Fibroblast of lung (primary cell): ENCODE results near the gene SPRED1. TPM values are rescaled to one million over a fixed set of nuclear protein-coding genes. Genes with fewer than 3 reads are reported as not detected.

Source experiments
- DNase-seq, 2 donors: peaks; one replicate each; pipeline versions ENCODE4 v3.0.0 to v3.0.0-alpha.2; 2010; ENCODE audit warnings: low read depth in 2 of 2
- H2AFZ ChIP-seq: 2 replicates; pipeline ENCODE4 v1.5.1; 2012; ENCODE audit warnings: low read length, control low read depth, inconsistent platforms
- H3K27ac ChIP-seq: 2 replicates; pipeline ENCODE4 v1.5.1; 2011; ENCODE audit warnings: low read length, control low read depth; ENCODE audit not compliant: insufficient read depth
- H3K27me3 ChIP-seq: 2 replicates; pipeline ENCODE4 v1.5.1; 2011; ENCODE audit warnings: mild to moderate bottlenecking, low read length; ENCODE audit not compliant: control insufficient read depth, insufficient read depth
- H3K36me3 ChIP-seq: 2 replicates; pipeline ENCODE4 v1.5.1; 2011; ENCODE audit warnings: low read length; ENCODE audit not compliant: control insufficient read depth, insufficient read depth
- H3K4me1 ChIP-seq: 2 replicates; pipeline ENCODE4 v1.5.1; 2011; ENCODE audit warnings: low read length; ENCODE audit not compliant: control insufficient read depth, insufficient read depth; ENCODE audit errors: extremely low read depth
- H3K4me2 ChIP-seq: 2 replicates; pipeline ENCODE4 v1.5.1; 2011; ENCODE audit warnings: low read length, control low read depth; ENCODE audit not compliant: insufficient read depth; ENCODE audit errors: extremely low read depth
- H3K4me3 ChIP-seq, 4 experiments: fragments of 200-600 bp in 1 of 4; sonication (generic) in 1 of 4; replicated peaks in 1 of 4; 2 replicates each; pipeline ENCODE4 v1.5.1; 2011 to 2016; ENCODE audit warnings: low read length in 4 of 4, low read depth in 3 of 4, mild to moderate bottlenecking in 3 of 4, control low read depth in 2 of 4, inconsistent platforms in 1 of 4, mixed read lengths in 1 of 4; ENCODE audit not compliant: insufficient read depth in 1 of 4; ENCODE audit errors: control extremely low read depth in 1 of 4
- H3K79me2 ChIP-seq: 2 replicates; pipeline ENCODE4 v1.5.1; 2012; ENCODE audit warnings: mild to moderate bottlenecking, low read length, inconsistent platforms; ENCODE audit not compliant: control insufficient read depth, insufficient read depth
- H3K9ac ChIP-seq: 2 replicates; pipeline ENCODE4 v1.5.1; 2011; ENCODE audit warnings: mild to moderate bottlenecking, low read length, control low read depth; ENCODE audit not compliant: insufficient read depth
- H3K9me3 ChIP-seq: 2 replicates; pipeline ENCODE4 v1.5.1; 2012; ENCODE audit warnings: low read depth, low read length; ENCODE audit not compliant: control insufficient read depth, insufficient read depth
- H4K20me1 ChIP-seq: 2 replicates; pipeline ENCODE4 v1.5.1; 2011; ENCODE audit warnings: low read length; ENCODE audit not compliant: control insufficient read depth, insufficient read depth; ENCODE audit errors: extremely low read depth
- EZH2 ChIP-seq: IDR thresholded peaks from 2 replicates; pipeline ENCODE4 v1.5.1; 2012; ENCODE audit warnings: low read length, control low read depth, mild to moderate bottlenecking; ENCODE audit errors: missing control alignments
- polyA plus RNA-seq, 2 donors: library from polyadenylated mRNA; depleted of rRNA in 1 of 2; stranded (reverse) in 1 of 2; unstranded in 1 of 2; fragments of >200 nt; gene quantifications; 2 replicates each; pipeline ENCODE4 v1.2.1, GENCODE V29; 2011 to 2012; ENCODE audit warnings: missing spikeins in 1 of 2
- total RNA-seq: library from RNA; depleted of rRNA; stranded (reverse); fragments of >200 nt; gene quantifications from 2 replicates; pipeline ENCODE4 v1.2.1, GENCODE V29; 2014
- TF ChIP-seq, protein P1 (sequence below), 2 donors: IDR thresholded peaks in 1 of 2; conservative IDR thresholded peaks in 1 of 2; 1 replicate in 1 of 2; 2 replicates in 1 of 2; pipeline ENCODE4 v1.5.1; 2011 to 2012; ENCODE audit warnings: low read length in 2 of 2, control low read depth in 1 of 2, inconsistent platforms in 1 of 2, low read depth in 1 of 2, mild to moderate bottlenecking in 1 of 2

Gene SPRED1
- total and polyA plus RNA-seq, 2 donors (not counting 1 experiment from before 2014, with no cell fraction given): 17.2 to 39.0 TPM

DNA sequence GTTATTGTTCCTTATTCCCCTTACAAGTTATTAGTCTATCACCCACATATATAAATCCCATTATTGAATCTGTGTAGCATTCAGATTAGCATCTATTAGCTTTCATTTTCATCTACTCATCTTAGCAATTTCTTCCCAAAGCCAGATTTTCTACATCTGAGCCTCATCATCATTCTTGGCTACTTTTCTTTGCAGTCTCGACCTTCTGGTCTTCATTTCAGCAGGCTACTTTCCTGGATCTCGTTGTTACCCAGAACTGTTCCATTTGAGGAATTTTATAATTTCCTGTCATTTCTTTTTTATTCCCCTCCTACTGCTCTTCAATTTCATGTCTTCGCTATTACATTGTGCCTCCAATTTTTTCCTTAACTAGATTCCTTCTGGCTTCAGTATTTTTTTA is 51.8 kb downstream of the SPRED1 start:
- Histone ChIP-seq H2AFZ (no peak overlapping the region), H3K36me3 (no peaks in the 10 kb centered on the region), H3K79me2 (peaks cover 79% of the 10 kb centered on the region), H3K4me1 (peaks cover 2% of the 10 kb centered on the region), H3K9ac (no peak overlapping the region), H3K4me3 (no peak overlapping the region), H3K27ac (no peak overlapping the region), H3K9me3 (no peaks in the 10 kb centered on the region), H4K20me1 (no peaks in the 10 kb centered on the region), H3K4me2 (no peak overlapping the region), H3K27me3 (no peaks in the 10 kb centered on the region)
- TF ChIP-seq, protein P1, sequence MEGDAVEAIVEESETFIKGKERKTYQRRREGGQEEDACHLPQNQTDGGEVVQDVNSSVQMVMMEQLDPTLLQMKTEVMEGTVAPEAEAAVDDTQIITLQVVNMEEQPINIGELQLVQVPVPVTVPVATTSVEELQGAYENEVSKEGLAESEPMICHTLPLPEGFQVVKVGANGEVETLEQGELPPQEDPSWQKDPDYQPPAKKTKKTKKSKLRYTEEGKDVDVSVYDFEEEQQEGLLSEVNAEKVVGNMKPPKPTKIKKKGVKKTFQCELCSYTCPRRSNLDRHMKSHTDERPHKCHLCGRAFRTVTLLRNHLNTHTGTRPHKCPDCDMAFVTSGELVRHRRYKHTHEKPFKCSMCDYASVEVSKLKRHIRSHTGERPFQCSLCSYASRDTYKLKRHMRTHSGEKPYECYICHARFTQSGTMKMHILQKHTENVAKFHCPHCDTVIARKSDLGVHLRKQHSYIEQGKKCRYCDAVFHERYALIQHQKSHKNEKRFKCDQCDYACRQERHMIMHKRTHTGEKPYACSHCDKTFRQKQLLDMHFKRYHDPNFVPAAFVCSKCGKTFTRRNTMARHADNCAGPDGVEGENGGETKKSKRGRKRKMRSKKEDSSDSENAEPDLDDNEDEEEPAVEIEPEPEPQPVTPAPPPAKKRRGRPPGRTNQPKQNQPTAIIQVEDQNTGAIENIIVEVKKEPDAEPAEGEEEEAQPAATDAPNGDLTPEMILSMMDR (conservative IDR thresholded peaks at IDR 0.05 in 1 of 2, IDR thresholded peaks at IDR 0.05 in 1 of 2; ENCODE audit: low read depth in 1 of 2, low read length in 2 of 2): no peak
- TF ChIP-seq EZH2: no peak
- no peak for DNase-seq

DNA sequence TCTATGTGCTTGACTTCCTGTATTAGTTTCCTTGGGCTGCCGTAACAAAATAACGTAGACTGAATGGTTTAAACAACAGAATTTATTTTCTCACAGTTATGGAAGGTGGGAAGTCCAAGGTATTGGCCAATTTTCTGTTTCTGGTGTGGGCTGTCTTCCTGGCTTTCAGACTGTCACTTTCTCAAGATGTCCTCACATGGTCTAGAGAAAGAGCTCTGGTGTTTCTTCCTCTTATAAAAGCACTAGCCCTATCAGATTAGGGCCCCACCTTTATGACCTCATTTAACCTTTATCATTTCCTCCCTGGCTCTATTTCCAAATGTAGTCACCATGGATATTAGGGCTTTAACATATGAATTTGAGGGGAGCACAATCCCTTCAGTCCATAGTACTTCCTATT is 54.6 kb downstream of the SPRED1 start:
- no peaks in the 10 kb centered on the region for H3K27me3 ChIP-seq
- H3K36me3 ChIP-seq: no peaks in the 10 kb centered on the region
- H3K79me2 ChIP-seq: peaks cover 79% of the 10 kb centered on the region
- TF ChIP-seq, protein P1 (conservative IDR thresholded peaks at IDR 0.05 in 1 of 2, IDR thresholded peaks at IDR 0.05 in 1 of 2; ENCODE audit: low read depth in 1 of 2, low read length in 2 of 2): no peak
- TF ChIP-seq EZH2: no peak
- no peak overlapping the region for H3K27ac ChIP-seq
- H4K20me1 ChIP-seq: no peaks in the 10 kb centered on the region
- H3K9ac ChIP-seq: no peak overlapping the region
- H3K4me3 ChIP-seq: no peak overlapping the region
- H3K4me1 ChIP-seq: no peaks in the 10 kb centered on the region
- no peak overlapping the region for H2AFZ ChIP-seq
- DNase-seq: no peak
- no peak overlapping the region for H3K4me2 ChIP-seq
- no peaks in the 10 kb centered on the region for H3K9me3 ChIP-seq

DNA sequence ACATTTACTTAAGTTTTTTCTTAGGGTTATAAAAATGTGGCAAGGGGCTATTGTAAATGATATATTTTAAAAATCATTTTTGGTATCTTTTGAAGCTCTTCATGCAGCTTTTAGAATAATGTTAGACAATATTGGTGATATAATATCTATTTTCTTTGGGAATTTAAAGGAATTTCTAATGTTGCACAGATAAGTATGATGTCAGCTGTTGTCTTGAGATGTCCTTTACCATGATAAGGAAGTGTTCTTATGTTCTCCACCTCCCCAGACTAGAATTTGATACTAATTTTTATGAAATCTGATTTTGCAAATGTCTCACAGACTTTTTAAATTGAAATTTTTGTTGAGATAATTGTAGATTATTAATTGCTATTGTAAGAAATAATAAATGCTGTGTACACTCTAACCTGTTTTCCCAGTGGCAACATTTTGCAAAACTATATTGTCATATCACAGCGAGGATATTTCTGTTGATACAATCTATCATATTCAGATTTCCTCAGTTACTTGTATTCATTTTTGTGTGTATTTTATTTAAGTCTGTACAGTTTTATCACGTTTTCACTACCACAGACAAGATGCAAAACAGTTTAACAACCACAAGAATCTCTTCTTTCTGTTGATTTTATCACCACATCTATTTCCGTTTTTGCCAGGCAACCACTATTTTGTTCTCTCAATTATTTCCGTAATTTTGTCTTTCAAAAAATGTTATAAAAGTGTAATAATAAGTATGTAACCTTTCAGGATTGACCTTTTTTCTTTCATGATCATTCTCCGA is 55.4 kb downstream of the SPRED1 start:
- H4K20me1 ChIP-seq: no peaks in the 10 kb centered on the region
- no peaks in the 10 kb centered on the region for H3K4me1 ChIP-seq
- H3K79me2 ChIP-seq: peaks cover 78% of the 10 kb centered on the region

More for the DNA sequence above, 55.4 kb downstream of the SPRED1 start:
- no peak overlapping the region for H3K27ac ChIP-seq
- no peak overlapping the region for H3K9ac ChIP-seq
- TF ChIP-seq EZH2: no peak
- TF ChIP-seq, protein P1 (conservative IDR thresholded peaks at IDR 0.05 in 1 of 2, IDR thresholded peaks at IDR 0.05 in 1 of 2; ENCODE audit: low read depth in 1 of 2, low read length in 2 of 2): no peak
- no peak overlapping the region for H3K4me2 ChIP-seq
- H2AFZ ChIP-seq: no peak overlapping the region
- H3K4me3 ChIP-seq: no peak overlapping the region
- H3K36me3 ChIP-seq: no peaks in the 10 kb centered on the region
- no peaks in the 10 kb centered on the region for H3K9me3 ChIP-seq
- H3K27me3 ChIP-seq: no peaks in the 10 kb centered on the region
- DNase-seq: no peak
